NCI-H2029 (cell line): ENCODE data around the gene C1orf105.

Experiments
- DNase-seq: peaks from one replicate; lab custom pipeline; 2025; lab: John Stamatoyannopoulos, UW

C1orf105 gene

GRCh38 chr1:172397221-172397620 is 23.3 kb upstream of the C1orf105 start:
- no peak for DNase-seq

GRCh38 chr1:172397633-172398032 is 22.9 kb upstream of the C1orf105 start:
- no peak for DNase-seq

GRCh38 chr1:172398193-172398592 is 22.3 kb upstream of the C1orf105 start:
- DNase-seq, result no peak

GRCh38 chr1:172398970-172399755 is 21.3 kb upstream of the C1orf105 start:
- peak; percentile 23 for DNase-seq

- DNase-seq, result no peak
These were observed 20.4 kb upstream of the C1orf105 start for GRCh38 chr1:172399756-172400721.

- DNase-seq, result no peak
These were observed 19.8 kb upstream of the C1orf105 start for GRCh38 chr1:172400722-172401105.

- DNase-seq, result no peak
These were observed 19.0 kb upstream of the C1orf105 start for GRCh38 chr1:172401477-172401876.

GRCh38 chr1:172401892-172402291 is 18.6 kb upstream of the C1orf105 start:
- DNase-seq, result no peak

GRCh38 chr1:172402878-172403569 is 17.5 kb upstream of the C1orf105 start:
- no peak for DNase-seq

- no peak for DNase-seq
These were observed 16.4 kb upstream of the C1orf105 start for GRCh38 chr1:172404121-172404520.

GRCh38 chr1:172405912-172406311 is 14.6 kb upstream of the C1orf105 start:
- no peak for DNase-seq

GRCh38 chr1:172406968-172407367 is 13.5 kb upstream of the C1orf105 start:
- DNase-seq, result no peak

GRCh38 chr1:172408958-172409357 is 11.5 kb upstream of the C1orf105 start:
- DNase-seq, result no peak

- no peak for DNase-seq
These were observed 10.5 kb upstream of the C1orf105 start for GRCh38 chr1:172410027-172410426.

- no peak for DNase-seq
These were observed 8.6 kb upstream of the C1orf105 start for GRCh38 chr1:172411791-172412338.

GRCh38 chr1:172414331-172414730 is 6.2 kb upstream of the C1orf105 start:
- no peak for DNase-seq

GRCh38 chr1:172416496-172417035 is 3.9 kb upstream of the C1orf105 start:
- no peak for DNase-seq

- no peak for DNase-seq
These were observed 2.9 kb upstream of the C1orf105 start for GRCh38 chr1:172417557-172417956.

GRCh38 chr1:172421974-172422604 is 1.6 kb downstream of the C1orf105 start:
- no peak for DNase-seq

- no peak for DNase-seq
These were observed 2.9 kb downstream of the C1orf105 start for GRCh38 chr1:172423336-172423735.

- DNase-seq, result no peak
These were observed 4.9 kb downstream of the C1orf105 start for GRCh38 chr1:172425339-172425738.
